ENCODE data around the gene CDK8. TPM values are rescaled to one million over a fixed set of nuclear protein-coding genes. Genes with fewer than 3 reads are reported as not detected.

The CDK8 gene
- total and polyA plus RNA-seq, 10 of the 15 experiments (the other 5 are each of a cell fraction or from before 2014, with no cell fraction given): 8.6 to 23.5 (median 12.5) TPM

DNA sequence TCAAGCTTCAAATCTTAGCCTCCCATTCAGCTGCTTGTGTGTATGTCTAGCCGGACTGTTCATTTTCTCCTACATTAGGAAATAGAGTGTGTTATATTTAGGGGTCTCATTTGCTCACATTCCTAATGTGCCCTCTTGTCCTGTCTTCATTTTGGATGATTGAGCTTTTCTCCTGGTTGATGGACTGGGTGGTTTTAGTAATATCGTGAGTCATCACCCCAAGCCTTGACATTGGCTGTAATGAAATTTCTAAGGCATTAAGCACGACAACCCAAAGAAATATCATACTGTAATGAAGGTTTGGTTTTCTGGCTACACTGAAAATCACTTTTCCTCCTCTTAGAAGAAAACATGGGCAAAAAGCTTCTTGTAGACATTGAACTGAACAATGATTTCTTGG, 192.8 kb downstream of the CDK8 start:
- CTCF ChIA-PET: no interaction called here
- no peaks in the 10 kb centered on the region for H3K27me3 ChIP-seq (replicated peaks in 1 of 2; ENCODE audit: control insufficient read depth in 2 of 2, insufficient read depth in 2 of 2, low read length in 1 of 2)
- SMC1A ChIA-PET (ENCODE audit: uncharacterized antibody, unreplicated experiment): interaction anchor here (1.1 kb wide), 1 partner anchor 262 kb away, joined by 3 read pairs; no protein-coding TSS in a partner anchor

More for the DNA sequence above, 192.8 kb downstream of the CDK8 start:
- no TSS peak for BruUV-seq (replicated peaks)
- 38% methylated on average over 3 of the region's 3 CpGs for WGBS (ENCODE audit: insufficient coverage, insufficient replicate concordance, low lambda C conversion rate, missing lambda C conversion rate)
- Histone ChIP-seq H3K27ac (ENCODE audit: control insufficient read depth, insufficient read depth) (no peak overlapping the region), H3K4me2 (ENCODE audit: control insufficient read depth, insufficient read depth) (no peak overlapping the region), H3K9ac (ENCODE audit: control insufficient read depth, insufficient read depth, low read length) (no peak overlapping the region), H3K9me3 (replicated peaks; ENCODE audit: control insufficient read depth, insufficient read depth, low read length) (no peaks in the 10 kb centered on the region), H2AFZ (ENCODE audit: control insufficient read depth, low read depth, low read length) (no peak overlapping the region), H3K36me3 (ENCODE audit: control insufficient read depth in 2 of 2, insufficient read depth in 2 of 2, low read length in 1 of 2) (no peaks in the 10 kb centered on the region), H4K20me1 (ENCODE audit: control insufficient read depth, insufficient read depth) (no peaks in the 10 kb centered on the region), H3K4me1 (ENCODE audit: control insufficient read depth, insufficient read depth, low read length) (no peaks in the 10 kb centered on the region), H3K4me3 (no peak overlapping the region), H3K79me2 (ENCODE audit: control insufficient read depth, insufficient read depth, low read length) (no peaks in the 10 kb centered on the region)
- RAD21 ChIA-PET (ENCODE audit: unreplicated experiment): no interaction called here
- FAIRE-seq: no peak
- in situ Hi-C loops (cut with MboI): no loop called here
- DNase-seq (ENCODE audit: low read depth, low spot score): no peak
- intact Hi-C loops (cut with micrococcal nuclease; ENCODE audit: unreplicated experiment): no loop called here
- ATAC-seq: no peak
- no peak for TF ChIP-seq SIX5 (IDR thresholded peaks at IDR 0.05; ENCODE audit: low read depth, low read length, severe bottlenecking)
- no peak for TF ChIP-seq SMARCA5 (IDR thresholded peaks at IDR 0.05)
- no peak for TF ChIP-seq CBX3 (IDR thresholded peaks at IDR 0.05; ENCODE audit: borderline replicate concordance, low read depth)
- TF ChIP-seq POLR2AphosphoS5 (IDR thresholded peaks at IDR 0.05; ENCODE audit: low read length): no peak
- TF ChIP-seq, protein P1, sequence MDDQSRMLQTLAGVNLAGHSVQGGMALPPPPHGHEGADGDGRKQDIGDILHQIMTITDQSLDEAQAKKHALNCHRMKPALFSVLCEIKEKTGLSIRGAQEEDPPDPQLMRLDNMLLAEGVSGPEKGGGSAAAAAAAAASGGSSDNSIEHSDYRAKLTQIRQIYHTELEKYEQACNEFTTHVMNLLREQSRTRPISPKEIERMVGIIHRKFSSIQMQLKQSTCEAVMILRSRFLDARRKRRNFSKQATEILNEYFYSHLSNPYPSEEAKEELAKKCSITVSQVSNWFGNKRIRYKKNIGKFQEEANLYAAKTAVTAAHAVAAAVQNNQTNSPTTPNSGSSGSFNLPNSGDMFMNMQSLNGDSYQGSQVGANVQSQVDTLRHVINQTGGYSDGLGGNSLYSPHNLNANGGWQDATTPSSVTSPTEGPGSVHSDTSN (IDR thresholded peaks at IDR 0.05; ENCODE audit: insufficient replicate concordance, low read depth, low read length): no peak
- TF ChIP-seq ATF2 (IDR thresholded peaks at IDR 0.05; ENCODE audit: low read length): no peak
- no peak for TF ChIP-seq ZNF207 (IDR thresholded peaks at IDR 0.05; ENCODE audit: borderline replicate concordance)
- TF ChIP-seq FOXK2 (IDR thresholded peaks at IDR 0.05): no peak
- TF ChIP-seq CREB1 (IDR thresholded peaks at IDR 0.05; ENCODE audit: low read depth): no peak
- TF ChIP-seq ZZZ3 (IDR thresholded peaks at IDR 0.05; ENCODE audit: control insufficient read depth, insufficient read length, low read depth): no peak
- TF ChIP-seq ZNF622 (IDR thresholded peaks at IDR 0.05): no peak
- no peak for TF ChIP-seq NR2C1 (IDR thresholded peaks at IDR 0.05)
- POLR2A ChIA-PET: no interaction called here

Data from GM12878 (cell line).